Stimulated activated CD4-positive, alpha-beta T cell treated with anti-CD3 and anti-CD28 coated beads, Interleukin-2, amount 100 ng/mL, for 4 hours (primary cell): ENCODE results near the gene PRR9.
"Not testable (repeated sequence)": the region's sequence is repeated elsewhere in the genome, so short reads cannot be mapped to it uniquely, and the experiment has no call there.

ENCODE experiments used
- DNase-seq: peaks from one replicate; pipeline ENCODE4 v3.0.0-alpha.2; 2020; ENCODE audit warnings: low read depth

PRR9 gene, protein sequence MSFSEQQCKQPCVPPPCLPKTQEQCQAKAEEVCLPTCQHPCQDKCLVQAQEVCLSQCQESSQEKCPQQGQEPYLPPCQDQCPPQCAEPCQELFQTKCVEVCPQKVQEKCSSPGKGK

DNA sequence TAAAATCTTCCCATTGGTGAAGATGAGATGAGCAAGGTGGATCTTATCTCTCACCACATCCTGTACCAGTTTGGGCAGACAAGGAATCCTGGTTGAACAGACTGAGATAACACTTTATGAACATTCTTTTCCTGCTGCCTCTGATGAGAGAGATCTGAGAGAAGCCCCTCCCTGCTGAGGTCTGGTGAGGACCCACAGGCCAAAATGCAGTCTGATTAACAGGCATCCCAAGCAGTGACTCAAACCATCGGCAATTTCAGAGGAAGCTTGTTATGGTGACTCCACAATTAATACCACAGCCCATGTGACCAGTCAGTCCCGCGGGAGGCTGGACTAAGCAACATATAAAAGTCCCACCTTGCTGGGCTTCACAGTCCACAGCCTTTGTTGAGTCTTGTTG is at the start of gene PRR9:
TSS of gene PRR9 (plus strand) at position 373 of the 400 bp plus-strand sequence. CDS start 561 bp downstream, outside the sequence.
- no peak for DNase-seq

DNA sequence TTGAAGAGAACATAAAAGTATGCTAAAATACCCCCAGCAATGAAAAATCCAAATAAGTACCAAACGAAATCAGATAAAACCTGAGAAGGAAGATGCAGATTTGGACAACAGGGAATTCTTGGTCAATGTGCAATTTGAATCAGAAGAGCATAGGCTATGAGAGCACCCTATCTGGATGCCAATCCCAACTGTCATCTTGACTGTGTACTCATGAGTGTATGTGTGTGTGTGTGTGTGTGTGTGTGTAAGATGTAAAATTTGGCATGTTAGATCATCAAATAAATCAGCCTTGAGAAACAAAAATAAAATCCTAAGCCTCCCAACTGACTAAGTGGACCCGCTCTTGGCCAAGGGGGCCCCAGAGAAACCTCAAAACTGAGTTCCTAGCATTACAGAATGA is 48.7 kb upstream of the PRR9 start:
- DNase-seq, result no peak

DNA sequence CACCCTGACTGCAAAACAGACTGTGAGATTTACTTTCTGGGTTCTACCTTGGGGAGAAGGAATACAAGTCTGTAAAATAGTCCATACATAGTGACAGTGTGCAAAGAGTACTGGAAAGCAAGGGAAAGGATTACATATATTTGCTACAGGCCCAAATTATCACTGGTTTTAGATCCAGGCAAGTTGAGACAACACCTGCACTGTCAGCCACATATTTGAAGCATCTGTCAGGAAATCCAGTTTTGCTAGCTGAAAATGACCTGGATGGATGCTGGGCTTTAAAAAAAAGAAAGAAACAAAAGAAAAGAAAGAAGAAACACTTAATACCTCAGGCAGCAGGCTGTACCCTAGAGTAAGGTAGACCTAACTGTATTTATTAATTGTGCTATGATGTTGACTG is 42.8 kb upstream of the PRR9 start:
- no peak for DNase-seq

DNA sequence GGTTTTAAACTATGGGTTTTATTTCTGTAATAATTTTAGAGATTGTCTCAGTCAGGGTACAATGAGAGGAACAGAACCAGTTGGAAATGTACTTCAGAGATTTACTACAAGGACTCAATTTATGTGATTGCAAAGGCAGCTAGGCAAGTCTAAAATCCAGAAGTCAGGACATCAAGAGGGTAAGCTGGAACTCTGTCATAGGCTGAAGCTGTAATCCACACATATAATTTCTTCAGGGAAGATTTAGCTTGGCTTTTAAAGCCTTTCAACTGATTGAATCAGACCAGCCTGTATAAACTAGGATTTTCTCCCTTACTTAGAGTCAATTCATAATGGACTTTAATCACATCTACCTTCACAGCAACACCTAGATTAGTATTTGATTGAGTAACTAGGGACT is 38.5 kb upstream of the PRR9 start:
- DNase-seq, result no peak

DNA sequence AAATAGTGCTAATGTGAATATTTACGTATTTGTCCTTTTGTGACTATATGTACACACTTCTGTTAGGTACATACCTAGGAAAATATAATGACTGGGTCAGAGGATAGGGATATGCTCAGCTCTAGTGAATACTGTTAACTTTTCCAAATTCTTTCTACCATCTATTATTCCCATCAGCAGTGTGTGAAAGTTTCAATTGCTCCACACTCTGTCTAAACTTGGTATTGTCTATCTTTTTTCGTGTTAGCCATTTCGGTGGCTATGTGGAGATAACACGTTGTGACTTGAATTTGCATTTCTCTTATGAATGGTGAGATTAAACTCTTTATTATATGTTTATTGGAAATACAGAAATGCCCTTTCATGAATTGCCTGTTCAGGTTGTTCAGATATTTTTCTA is 36.8 kb upstream of the PRR9 start:
- no peak for DNase-seq

DNA sequence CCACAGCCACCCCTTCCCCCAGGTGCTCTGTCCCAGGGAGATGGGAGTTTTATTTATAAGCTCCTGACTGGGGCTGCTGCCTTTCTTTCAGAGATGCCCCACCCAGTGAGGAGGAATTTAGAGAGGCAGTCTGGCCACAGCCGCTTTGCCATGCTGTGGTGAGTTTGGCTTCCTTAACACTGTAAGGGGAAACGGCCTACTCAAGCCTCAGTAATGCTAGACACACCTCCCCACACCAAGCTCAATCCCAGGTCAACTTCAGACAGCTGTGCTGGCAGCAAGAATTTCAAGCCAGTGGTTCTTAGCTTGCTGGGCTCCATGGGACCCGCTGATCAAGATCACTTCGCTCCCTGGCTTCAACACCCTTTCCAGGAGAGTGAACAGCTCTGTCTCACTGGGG is 29.1 kb upstream of the PRR9 start:
- not testable (repeated sequence) for DNase-seq

DNA sequence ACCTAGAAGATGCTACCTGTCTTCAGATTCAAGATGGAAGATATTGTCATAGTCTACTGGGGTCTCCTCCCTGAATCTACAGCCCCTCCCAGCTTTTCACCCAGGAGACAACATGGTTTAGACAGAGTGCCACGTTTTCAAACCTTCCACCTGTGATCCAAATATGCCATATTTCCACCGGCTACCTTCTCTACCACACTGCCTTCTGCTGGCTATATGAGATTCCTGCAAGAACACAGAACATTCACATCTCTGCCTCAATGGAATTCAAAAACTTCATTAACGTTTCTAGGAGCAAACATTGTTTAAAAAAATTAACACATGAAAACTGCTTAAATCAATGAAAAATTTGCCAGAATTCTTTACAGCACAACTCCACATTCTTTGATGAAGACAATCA is 27.0 kb upstream of the PRR9 start:
- DNase-seq, result no peak

DNA sequence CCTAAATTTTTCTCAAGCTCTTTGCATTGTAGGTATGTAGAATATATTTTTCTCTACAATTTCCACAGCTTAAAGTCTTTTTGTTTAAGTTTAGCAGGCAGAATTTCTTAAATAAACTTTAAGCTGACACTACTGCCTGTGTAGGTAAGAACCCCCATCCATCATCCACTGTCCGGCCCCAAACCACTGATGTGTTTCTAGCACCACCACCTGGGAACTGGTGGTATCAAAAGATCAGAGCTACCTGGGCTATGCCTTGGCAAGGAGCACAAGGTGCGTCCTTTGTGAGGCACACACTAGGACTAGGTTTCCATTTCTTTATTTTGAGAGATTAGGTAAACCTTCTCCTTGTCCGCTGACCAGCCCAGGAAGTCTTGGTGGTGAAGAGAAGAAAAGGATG is 24.7 kb upstream of the PRR9 start:
- no peak for DNase-seq

DNA sequence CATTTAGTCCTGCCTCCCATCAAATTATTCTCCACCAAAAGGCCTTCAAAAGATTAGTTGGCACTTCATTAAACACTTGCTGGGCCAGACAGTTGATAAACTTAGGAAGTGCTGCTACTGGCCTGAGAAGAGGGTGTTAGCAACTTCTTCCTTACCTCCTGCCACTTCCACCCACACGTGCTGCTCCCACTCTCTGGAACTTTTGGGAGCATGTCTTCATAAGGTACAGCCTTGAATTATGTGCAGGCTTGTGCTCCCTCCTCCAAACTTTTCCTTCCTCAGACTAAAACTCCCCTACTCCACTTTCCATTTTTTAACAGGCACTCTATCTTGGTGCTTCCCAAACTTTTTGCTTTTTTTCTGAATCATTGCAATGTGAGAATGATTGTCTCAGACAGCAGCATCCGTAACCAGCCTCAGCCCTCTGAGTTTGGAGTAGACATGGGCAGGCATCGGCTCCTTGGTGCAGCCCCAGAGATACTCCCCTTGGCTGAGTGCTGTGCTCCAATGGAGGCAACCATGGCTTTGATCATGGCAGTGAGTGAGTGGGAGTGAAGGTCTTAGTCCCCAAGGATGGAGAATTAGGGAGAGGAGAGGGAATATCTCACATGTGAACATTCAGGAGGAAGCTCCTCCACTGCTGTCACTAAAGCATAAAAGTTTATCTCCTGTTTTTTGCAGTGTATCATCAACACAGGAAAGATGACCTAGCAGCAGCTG is 22.9 kb upstream of the PRR9 start:
- DNase-seq, result no peak

DNA sequence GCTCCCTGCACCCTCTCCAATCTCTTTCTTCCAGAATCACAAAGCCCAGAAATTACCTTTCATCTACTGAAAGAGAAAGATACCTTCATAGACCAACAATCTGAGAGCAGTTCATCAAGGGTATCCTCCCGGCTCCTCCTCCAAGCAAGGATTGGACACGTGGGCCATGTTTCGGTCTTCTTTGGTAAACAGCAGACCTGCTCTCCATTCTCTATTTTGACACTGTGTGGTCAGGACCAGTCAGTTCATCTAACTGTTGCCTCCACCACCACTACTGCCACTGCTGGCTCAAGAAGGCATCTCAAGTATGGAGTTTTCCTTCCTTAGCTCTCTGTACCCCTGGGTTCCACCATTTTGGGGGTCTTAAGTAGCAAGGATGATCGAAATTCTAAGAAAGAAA is 22.2 kb upstream of the PRR9 start:
- DNase-seq, result no peak

DNA sequence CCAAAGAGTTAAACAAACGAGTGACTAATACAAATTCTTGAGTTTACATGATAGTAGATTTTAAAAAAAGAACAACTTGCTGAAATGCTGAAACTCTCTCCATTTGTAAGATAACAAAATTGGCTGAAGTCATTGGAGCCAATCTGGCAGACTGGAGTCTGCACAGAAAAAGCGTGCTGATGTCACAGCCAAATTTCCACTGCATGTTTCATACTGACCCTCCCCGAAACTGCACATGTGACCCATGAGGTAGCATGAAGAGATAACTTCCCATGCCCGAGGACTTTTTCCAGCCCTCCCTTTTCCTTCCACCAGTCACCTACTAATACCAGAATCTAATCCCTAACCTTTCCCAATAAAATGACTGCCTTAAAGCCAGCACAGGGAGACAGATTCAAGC is 15.4 kb upstream of the PRR9 start:
- DNase-seq, result no peak

DNA sequence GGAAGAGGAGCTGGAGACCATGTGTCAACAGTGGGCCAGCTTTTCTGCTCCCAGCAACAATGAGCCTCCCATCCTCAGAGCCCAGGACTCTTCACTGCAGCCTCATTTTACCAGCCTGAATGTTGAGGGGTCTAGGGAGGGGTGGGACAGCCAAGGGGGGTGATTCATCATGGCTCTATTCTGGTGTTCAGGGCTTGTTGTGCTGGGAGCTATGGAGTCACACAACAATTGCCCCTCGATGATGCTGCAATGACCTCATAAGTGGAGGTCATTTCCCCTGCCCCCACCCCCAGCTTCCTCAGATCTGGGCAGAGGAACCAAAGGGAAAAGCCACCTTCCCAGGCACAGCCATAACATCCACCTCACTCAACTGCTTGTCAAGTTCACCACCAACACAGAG is 14.3 kb upstream of the PRR9 start, which contains the start of gene LELP1:
TSS of gene LELP1 (plus strand) at position 301 of the 400 bp plus-strand sequence. CDS start 1,278 bp downstream, outside the sequence.
- DNase-seq, result no peak

DNA sequence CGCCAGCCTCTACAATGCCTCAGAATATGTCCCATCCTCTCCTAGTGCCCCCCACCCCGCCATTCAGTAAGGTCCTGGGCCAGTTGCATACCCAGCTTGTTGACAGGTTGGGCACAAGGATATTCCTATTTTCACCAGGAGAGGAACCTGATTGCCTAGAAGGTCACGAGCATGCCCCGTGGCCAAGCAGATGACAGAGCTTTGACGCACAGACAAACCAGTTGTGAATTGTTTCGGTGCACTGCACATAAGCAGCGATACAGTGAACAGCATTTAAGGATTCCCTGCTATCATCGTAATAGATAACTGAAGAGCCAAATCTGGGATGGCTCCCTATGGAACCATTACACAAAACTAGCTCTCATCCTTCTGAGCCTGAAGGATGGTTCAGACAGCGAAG is 10.8 kb upstream of the PRR9 start:
- DNase-seq, result no peak

DNA sequence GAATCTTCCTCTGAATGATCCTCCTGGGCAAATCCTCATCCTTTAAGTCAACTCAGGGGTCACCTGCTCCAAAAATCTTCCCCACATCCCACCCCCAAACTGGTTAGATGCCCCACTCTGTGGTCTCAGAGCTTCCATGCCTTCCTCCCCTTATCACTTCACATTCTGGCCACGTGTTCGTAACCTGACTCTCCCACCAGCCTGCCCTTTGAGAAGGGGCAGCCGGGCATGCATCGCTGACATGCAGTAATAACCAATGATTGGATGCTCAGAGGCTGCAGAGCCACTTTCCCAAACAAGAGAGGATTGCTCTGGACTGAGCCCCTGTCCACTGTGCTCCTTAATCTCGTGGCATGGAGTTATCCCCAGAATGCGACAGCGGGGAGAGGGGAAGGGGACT is 7.2 kb upstream of the PRR9 start:
- no peak for DNase-seq

DNA sequence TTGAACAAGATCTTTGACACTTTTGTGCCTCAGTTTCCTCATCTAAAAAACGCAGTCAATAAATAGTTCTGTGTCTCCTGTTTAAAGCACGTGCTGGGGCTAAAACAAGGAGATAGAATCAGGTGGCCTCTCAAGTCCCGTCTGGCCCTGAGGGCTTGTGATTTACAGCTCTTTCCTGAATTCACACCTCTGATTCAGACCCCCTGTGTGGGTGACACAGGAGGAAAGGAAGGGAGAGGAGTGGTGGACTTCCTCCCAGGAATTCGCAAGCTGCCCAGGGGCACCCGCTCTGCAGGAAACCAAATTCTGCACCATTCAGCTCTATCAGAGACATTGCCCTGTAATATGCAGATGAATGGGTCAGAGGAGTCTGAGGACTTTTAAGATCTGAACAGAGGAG is 5.2 kb upstream of the PRR9 start:
- no peak for DNase-seq

DNA sequence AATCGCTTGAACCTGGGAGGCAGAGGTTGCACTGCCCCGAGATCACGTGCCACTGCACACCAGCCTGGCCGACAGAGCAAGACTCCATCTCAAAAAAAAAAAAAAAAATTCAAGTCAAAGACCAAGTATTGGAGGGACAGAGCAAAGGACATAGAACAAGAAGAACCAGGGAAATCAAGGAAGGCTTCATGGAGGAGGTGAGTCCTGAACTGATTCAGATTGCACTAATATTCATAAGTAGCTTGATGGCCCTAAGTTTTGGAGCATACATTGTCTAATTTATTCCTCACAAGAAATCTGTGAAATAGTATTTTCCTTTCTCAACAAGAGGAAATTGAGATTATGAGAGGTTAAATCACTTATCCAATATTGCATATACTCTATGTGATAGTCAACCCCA is 3.9 kb upstream of the PRR9 start:
- no peak for DNase-seq

DNA sequence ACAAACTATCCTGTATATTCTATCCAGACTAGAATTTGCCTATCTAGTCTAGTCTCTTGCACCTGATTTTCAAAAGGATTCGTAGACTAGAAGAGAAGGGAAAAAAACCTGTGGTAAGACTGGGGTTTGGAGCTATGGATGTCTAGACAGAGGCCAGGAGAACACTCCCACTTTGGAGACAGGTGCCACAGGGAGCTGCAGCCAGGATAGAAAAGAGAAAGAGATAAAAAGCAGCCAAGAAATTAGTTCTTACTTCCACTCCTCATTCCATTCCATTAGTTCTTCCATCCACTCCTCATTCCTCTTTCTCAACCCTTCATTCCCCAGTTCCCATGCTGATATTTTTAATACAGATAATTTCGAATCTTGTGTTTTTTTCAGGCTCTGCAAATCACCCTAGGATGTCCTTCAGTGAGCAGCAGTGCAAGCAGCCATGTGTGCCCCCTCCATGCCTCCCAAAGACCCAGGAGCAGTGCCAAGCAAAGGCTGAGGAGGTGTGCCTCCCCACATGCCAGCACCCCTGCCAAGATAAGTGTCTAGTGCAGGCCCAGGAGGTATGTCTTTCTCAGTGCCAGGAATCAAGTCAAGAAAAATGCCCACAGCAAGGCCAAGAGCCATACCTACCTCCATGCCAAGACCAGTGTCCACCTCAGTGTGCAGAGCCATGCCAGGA is 496 bp downstream of the PRR9 start:
- no peak for DNase-seq

DNA sequence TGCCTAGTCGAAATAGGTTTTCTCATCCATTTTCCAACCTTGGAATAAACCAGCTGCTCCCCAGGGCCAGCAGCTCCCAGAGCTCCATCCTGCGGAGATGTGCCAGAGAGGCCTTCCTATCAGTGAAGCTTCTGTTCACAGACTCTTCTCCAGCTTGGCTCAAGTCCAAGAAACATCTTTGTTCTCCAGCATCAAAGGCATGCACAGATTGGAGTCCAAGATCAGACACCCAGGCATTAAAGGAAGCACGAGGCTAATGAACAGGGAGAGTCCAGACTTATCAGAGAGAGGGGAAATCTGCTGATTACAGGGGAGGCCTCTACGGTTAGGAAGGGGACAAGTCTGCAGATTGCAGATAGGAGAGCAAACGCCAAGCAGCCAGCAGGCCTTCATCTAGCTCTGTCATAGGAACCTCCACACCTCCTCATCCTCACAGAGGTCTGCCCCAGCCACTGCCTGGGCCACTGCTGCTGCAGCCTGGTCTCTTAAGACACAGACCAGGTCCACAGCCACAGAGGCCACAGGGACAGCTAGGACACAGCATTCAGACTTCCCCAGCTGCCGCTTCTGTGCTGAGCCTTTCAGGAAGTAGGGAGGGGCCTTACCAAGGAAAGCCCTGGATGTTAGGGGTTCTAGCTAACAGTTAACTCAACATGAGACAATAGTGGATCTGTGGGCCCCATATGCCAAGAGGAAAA is 3.4 kb downstream of the PRR9 start:
- no peak for DNase-seq

DNA sequence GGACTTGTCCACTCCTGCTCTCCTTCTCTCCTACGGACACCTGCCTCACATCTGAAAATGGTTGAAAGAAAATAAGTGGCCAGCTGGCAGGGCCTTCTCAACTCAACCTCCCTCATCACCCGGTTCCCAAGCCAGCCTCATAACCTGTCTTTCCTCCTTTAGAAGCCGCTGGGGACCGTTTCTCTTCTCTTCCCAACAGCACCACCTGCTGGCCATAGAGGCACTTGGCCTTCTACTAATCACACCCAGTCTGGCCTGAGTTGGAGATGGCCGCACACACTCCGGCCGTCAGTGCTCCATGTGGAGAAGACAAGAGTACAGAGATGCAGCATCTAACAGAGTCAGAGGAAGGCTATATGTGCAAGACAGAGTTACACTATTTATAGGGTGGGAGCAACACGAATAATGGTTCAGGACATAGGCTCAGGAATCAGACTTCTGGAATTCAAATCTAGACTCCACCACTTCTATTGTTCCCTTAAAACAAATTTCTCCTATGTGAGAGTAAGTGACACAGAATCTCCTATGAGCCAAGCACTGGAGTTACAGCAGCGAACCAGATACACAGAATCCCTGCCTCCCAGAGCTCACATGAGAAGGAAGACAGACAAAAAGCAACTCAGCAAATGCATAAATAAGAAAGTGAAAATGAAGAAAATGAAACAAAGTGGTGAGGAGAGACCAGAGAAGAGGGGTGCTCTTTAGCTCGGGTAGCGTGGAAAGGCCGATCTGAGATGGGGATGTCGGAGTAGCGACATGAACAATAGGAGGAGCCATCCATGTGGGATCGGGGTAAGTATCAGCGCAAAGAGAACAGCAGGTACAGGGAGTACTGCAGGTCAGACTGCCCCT is 5.9 kb downstream of the PRR9 start:
- DNase-seq, result peak; percentile 20

DNA sequence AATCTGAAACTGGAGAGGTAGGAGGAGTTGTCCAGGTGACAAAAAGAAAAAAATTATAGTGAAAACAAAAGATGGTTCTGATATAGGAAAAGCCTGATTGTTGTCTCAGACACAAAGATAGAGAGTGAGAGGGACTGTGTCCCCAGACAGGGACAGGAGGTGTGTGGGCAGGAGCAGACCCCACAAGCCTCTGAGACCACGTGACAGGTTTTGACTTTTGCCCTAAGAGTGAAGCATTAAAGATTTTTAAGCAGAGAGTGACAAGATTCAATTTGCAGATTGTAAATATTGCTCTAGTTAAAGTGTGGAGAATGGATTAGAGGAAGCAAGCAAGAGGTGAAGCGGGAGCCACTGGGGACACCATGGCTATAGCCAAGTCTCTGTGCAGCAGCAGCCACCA is 10.4 kb downstream of the PRR9 start:
- no peak for DNase-seq

DNA sequence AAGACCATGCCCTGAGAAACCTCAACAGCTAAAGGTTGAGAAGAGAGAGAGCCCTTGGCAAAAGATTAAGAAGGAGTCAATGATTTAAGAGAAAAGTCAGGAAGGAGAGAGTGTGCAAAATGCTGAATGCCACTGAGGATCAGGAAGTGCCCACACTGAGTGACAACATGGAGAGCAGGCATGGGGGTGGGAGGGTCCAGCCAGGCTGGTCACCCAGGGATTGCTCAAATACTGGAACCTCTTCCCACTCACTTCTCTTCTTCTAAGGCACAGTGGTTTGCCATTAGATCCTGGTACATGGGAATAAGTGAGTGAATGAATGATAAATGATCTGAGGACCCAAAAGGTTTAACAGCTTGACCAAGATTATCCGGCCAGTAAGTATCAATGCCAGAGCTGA is 11.1 kb downstream of the PRR9 start:
- no peak for DNase-seq
